Mesenchymal stem cell (in vitro differentiated cells and primary cell): ENCODE results near the gene TRIM3.

ENCODE experiments used
- DNase-seq: peaks from one replicate; pipeline ENCODE4 v3.0.0-alpha.2; 2013
- H2AFZ ChIP-seq: one replicate; pipeline ENCODE4 v1.6.1; 2013; ENCODE audit warnings: low read depth, mild to moderate bottlenecking, control low read depth, inconsistent platforms, low read length, moderate library complexity
- H2AK5ac ChIP-seq: 2 replicates; pipeline ENCODE4 v1.6.1; 2013; ENCODE audit warnings: low read length, moderate library complexity, mild to moderate bottlenecking, inconsistent platforms; ENCODE audit not compliant: severe bottlenecking
- H2BK120ac ChIP-seq: one replicate; pipeline ENCODE4 v1.6.1; 2013; ENCODE audit warnings: low read depth, mild to moderate bottlenecking, inconsistent platforms, low read length, moderate library complexity
- H2BK12ac ChIP-seq, 2 experiments: one replicate each; pipeline ENCODE4 v1.6.1; 2013; ENCODE audit warnings: inconsistent platforms in 2 of 2, low read length in 2 of 2, mild to moderate bottlenecking in 2 of 2, moderate library complexity in 2 of 2, control low read depth in 1 of 2
- H2BK15ac ChIP-seq: one replicate; pipeline ENCODE4 v1.6.1; 2013; ENCODE audit warnings: mild to moderate bottlenecking, low read depth, inconsistent platforms; ENCODE audit not compliant: poor library complexity, severe bottlenecking
- H2BK5ac ChIP-seq: 2 replicates; pipeline ENCODE4 v1.6.1; 2013; ENCODE audit warnings: low read depth, mild to moderate bottlenecking, low read length, control low read depth, inconsistent platforms; ENCODE audit not compliant: poor library complexity, severe bottlenecking
- H3K14ac ChIP-seq, 2 experiments: one replicate each; pipeline ENCODE4 v1.6.1; 2013; ENCODE audit warnings: inconsistent platforms in 2 of 2, low read length in 2 of 2, control low read depth in 1 of 2, mild to moderate bottlenecking in 1 of 2, moderate library complexity in 1 of 2
- H3K18ac ChIP-seq, 2 experiments: one replicate each; pipeline ENCODE4 v1.6.1; 2013; ENCODE audit warnings: inconsistent platforms in 2 of 2, low read length in 2 of 2, control low read depth in 1 of 2, low read depth in 1 of 2, mild to moderate bottlenecking in 1 of 2
- H3K23ac ChIP-seq, 2 experiments: one replicate each; pipeline ENCODE4 v1.6.1; 2013; ENCODE audit warnings: inconsistent platforms in 2 of 2, low read length in 2 of 2, mild to moderate bottlenecking in 2 of 2, moderate library complexity in 2 of 2, control low read depth in 1 of 2
- H3K27ac ChIP-seq: 2 replicates; pipeline ENCODE4 v1.5.1; 2013; ENCODE audit warnings: mild to moderate bottlenecking, moderate library complexity, low read length, control low read depth, inconsistent platforms; ENCODE audit not compliant: poor library complexity, severe bottlenecking
- H3K27me3 ChIP-seq, 2 experiments: 2 replicates each; pipeline versions ENCODE4 v1.6.1 to v1.7.0; 2013; ENCODE audit warnings: low read length in 2 of 2, mild to moderate bottlenecking in 2 of 2, moderate library complexity in 2 of 2, control low read depth in 1 of 2, inconsistent platforms in 1 of 2; ENCODE audit not compliant: control insufficient read depth in 1 of 2, insufficient read depth in 1 of 2
- H3K36me3 ChIP-seq, 2 experiments: 2 replicates each; pipeline versions ENCODE4 v1.6.1 to v1.7.0; 2013; ENCODE audit warnings: low read length in 2 of 2, control low read depth in 1 of 2, inconsistent platforms in 1 of 2, low read depth in 1 of 2, mild to moderate bottlenecking in 1 of 2; ENCODE audit not compliant: insufficient read depth in 2 of 2, control insufficient read depth in 1 of 2
- H3K4ac ChIP-seq, 2 experiments: one replicate each; pipeline ENCODE4 v1.6.1; 2013; ENCODE audit warnings: inconsistent platforms in 2 of 2, low read length in 2 of 2, mild to moderate bottlenecking in 2 of 2, moderate library complexity in 2 of 2, control low read depth in 1 of 2, low read depth in 1 of 2
- H3K4me1 ChIP-seq: 2 replicates; pipeline ENCODE4 v1.6.1; 2013; ENCODE audit warnings: low read depth, low read length, control low read depth; ENCODE audit not compliant: control insufficient read depth, insufficient read depth
- H3K4me2 ChIP-seq: 2 replicates; pipeline ENCODE4 v1.6.1; 2013; ENCODE audit warnings: low read length, mild to moderate bottlenecking, inconsistent platforms; ENCODE audit not compliant: poor library complexity, severe bottlenecking
- H3K4me3 ChIP-seq, 2 experiments: 2 replicates each; pipeline versions ENCODE4 v1.5.1 to v1.7.0; 2013; ENCODE audit warnings: low read length in 2 of 2, mild to moderate bottlenecking in 2 of 2, control low read depth in 1 of 2, low read depth in 1 of 2; ENCODE audit not compliant: insufficient read depth in 1 of 2
- H3K79me1 ChIP-seq: replicated peaks from 2 replicates; pipeline ENCODE4 v1.6.1; 2013; ENCODE audit warnings: mild to moderate bottlenecking, control low read depth, low read length, inconsistent platforms; ENCODE audit not compliant: poor library complexity, severe bottlenecking
- H3K9ac ChIP-seq: 2 replicates; pipeline ENCODE4 v1.7.0; 2013; ENCODE audit warnings: mild to moderate bottlenecking, low read length, moderate library complexity
- H3K9me3 ChIP-seq: 2 replicates; pipeline ENCODE4 v1.7.0; 2013; ENCODE audit warnings: mild to moderate bottlenecking, low read length; ENCODE audit not compliant: control insufficient read depth
- H4K8ac ChIP-seq: one replicate; pipeline ENCODE4 v1.6.1; 2013; ENCODE audit warnings: inconsistent platforms, mild to moderate bottlenecking, low read length, moderate library complexity
- H4K91ac ChIP-seq: one replicate; pipeline ENCODE4 v1.6.1; 2013; ENCODE audit warnings: mild to moderate bottlenecking, low read length, inconsistent platforms
- whole genome bisulfite sequencing: methylation state at CpG from one replicate; pipeline ENCODE4 v1.1.7; 2013; ENCODE audit warnings: mixed read lengths; 5-methylcytosine and 5-hydroxymethylcytosine counted together

TRIM3 gene

DNA sequence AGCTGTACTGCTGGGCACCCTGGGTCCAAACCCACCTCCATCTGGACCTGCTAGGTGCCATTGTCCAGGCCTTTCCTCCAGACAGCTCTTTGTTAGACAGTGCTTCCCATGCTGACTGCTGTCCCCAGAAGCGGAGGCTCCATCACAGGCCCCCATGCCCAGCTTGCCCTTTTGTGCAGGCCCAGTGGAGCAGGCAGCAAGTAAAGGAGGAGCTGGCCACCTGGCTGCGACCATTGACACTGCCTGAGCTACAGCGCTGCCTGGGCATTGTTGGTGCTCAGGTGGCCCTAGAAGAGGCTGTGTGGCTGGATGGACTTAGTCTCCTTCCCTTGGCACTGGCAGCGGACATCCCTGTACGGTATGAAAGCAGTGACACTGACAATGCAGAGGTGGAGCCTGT, 24.8 kb upstream of the TRIM3 start:
- no peak overlapping the region for H2AFZ ChIP-seq
- H3K14ac ChIP-seq = no peak overlapping the region
- no peak overlapping the region for H4K91ac ChIP-seq
- peaks cover 16 to 30% of the 10 kb centered on the region in 2 experiments for H3K36me3 ChIP-seq
- no peak overlapping the region for H3K18ac ChIP-seq
- no peak for DNase-seq
- no peaks in the 10 kb centered on the region for H3K4me1 ChIP-seq
- H2BK120ac ChIP-seq = no peak overlapping the region
- H3K4ac ChIP-seq = no peak overlapping the region
- H3K9ac ChIP-seq = peak overlapping the region; percentile 54
- no peak overlapping the region for H2BK12ac ChIP-seq
- H3K27me3 ChIP-seq = no peaks in the 10 kb centered on the region
- no peak overlapping the region for H2BK15ac ChIP-seq
- no peak overlapping the region for H3K27ac ChIP-seq
- H3K4me2 ChIP-seq = no peak overlapping the region
- H2BK5ac ChIP-seq = no peak overlapping the region
- peak overlapping the region in 1 of 2 experiments; percentile 24 for H3K4me3 ChIP-seq
- H3K9me3 ChIP-seq = no peaks in the 10 kb centered on the region
- H2AK5ac ChIP-seq = no peak overlapping the region
- H3K23ac ChIP-seq = no peak overlapping the region
- H4K8ac ChIP-seq = no peak overlapping the region
- H3K79me1 ChIP-seq = peaks cover 1% of the 10 kb centered on the region
- over 99% methylated on average over 5 of the region's 5 CpGs for WGBS

- no peak overlapping the region for H3K23ac ChIP-seq
- no peak overlapping the region for H3K4me2 ChIP-seq
- peaks cover 2% of the 10 kb centered on the region for H3K79me1 ChIP-seq
- no peak overlapping the region for H3K14ac ChIP-seq
- WGBS = 84% methylated on average over 7 of the region's 7 CpGs
- H3K18ac ChIP-seq = no peak overlapping the region
- no peak overlapping the region for H4K91ac ChIP-seq
- H2AK5ac ChIP-seq = no peak overlapping the region
- no peak overlapping the region for H3K4ac ChIP-seq
- H2AFZ ChIP-seq = no peak overlapping the region
- H3K27ac ChIP-seq = no peak overlapping the region
- H4K8ac ChIP-seq = no peak overlapping the region
- DNase-seq = no peak
- no peak overlapping the region for H2BK120ac ChIP-seq
- H2BK12ac ChIP-seq = no peak overlapping the region
- H3K9ac ChIP-seq = no peak overlapping the region
- H3K4me3 ChIP-seq = peak overlapping the region in 1 of 2 experiments; percentile 24
- H3K4me1 ChIP-seq = no peaks in the 10 kb centered on the region
- no peak overlapping the region for H2BK15ac ChIP-seq
- H2BK5ac ChIP-seq = no peak overlapping the region
- H3K36me3 ChIP-seq = peaks cover 16 to 32% of the 10 kb centered on the region in 2 experiments
- no peaks in the 10 kb centered on the region for H3K27me3 ChIP-seq
- H3K9me3 ChIP-seq = no peaks in the 10 kb centered on the region
Measured at GRCh38 chr11:6498121-6498520, 24.4 kb upstream of the TRIM3 start.

- no peaks in the 10 kb centered on the region for H3K4me1 ChIP-seq
- H3K4me3 ChIP-seq = no peak within 1 kb of the TSS
- H2BK120ac ChIP-seq = no peak within 1 kb of the TSS
- H2BK12ac ChIP-seq = no peak within 1 kb of the TSS
- no peak within 1 kb of the TSS for H2AFZ ChIP-seq
- no peak within 1 kb of the TSS for H3K9ac ChIP-seq
- no peak within 1 kb of the TSS for H2AK5ac ChIP-seq
- 72% methylated on average over 32 of the region's 33 CpGs for WGBS
- no peak within 1 kb of the TSS for H2BK15ac ChIP-seq
- no peak within 1 kb of the TSS for H4K91ac ChIP-seq
- no peak for DNase-seq
- H3K9me3 ChIP-seq = no peaks in the 10 kb centered on the region
- H3K4me2 ChIP-seq = no peak within 1 kb of the TSS
- no peak within 1 kb of the TSS for H3K4ac ChIP-seq
- H3K23ac ChIP-seq = no peak within 1 kb of the TSS
- H2BK5ac ChIP-seq = no peak within 1 kb of the TSS
- H4K8ac ChIP-seq = no peak within 1 kb of the TSS
- no peak within 1 kb of the TSS for H3K18ac ChIP-seq
- H3K14ac ChIP-seq = no peak within 1 kb of the TSS
- peaks cover 16 to 32% of the 10 kb centered on the region in 2 experiments for H3K36me3 ChIP-seq
- no peak within 1 kb of the TSS for H3K27ac ChIP-seq
- H3K27me3 ChIP-seq = no peaks in the 10 kb centered on the region
- peaks cover 2% of the 10 kb centered on the region for H3K79me1 ChIP-seq
Measured at GRCh38 chr11:6497069-6497839, 23.5 kb upstream of the TRIM3 start, which contains the start of gene DNHD1. DNHD1 (plus strand) TSS chr11:6497280; CDS start chr11:6498216, 936 bp downstream.

- Histone ChIP-seq H3K4me3 (no peak overlapping the region), H3K23ac (no peak overlapping the region), H2AK5ac (no peak overlapping the region), H3K4me1 (no peaks in the 10 kb centered on the region), H3K27me3 (no peaks in the 10 kb centered on the region), H3K18ac (no peak overlapping the region), H2AFZ (no peak overlapping the region), H3K9ac (no peak overlapping the region), H4K91ac (no peak overlapping the region), H3K79me1 (peaks cover 26% of the 10 kb centered on the region), H2BK5ac (no peak overlapping the region), H3K27ac (no peak overlapping the region), H2BK15ac (no peak overlapping the region), H3K36me3 (peaks cover 0 to 94% of the 10 kb centered on the region in 2 experiments), H2BK12ac (no peak overlapping the region), H3K4ac (no peak overlapping the region), H2BK120ac (no peak overlapping the region), H3K9me3 (no peaks in the 10 kb centered on the region), H3K14ac (no peak overlapping the region), H4K8ac (no peak overlapping the region), H3K4me2 (no peak overlapping the region)
- DNase-seq = no peak
- WGBS = 85% methylated on average over 2 of the region's 4 CpGs
Measured at GRCh38 chr11:6489306-6489705, 15.6 kb upstream of the TRIM3 start.
